GM21825 (cell line): ENCODE data around the gene CACNB2.
"Not testable (repeated sequence)": the region's sequence is repeated elsewhere in the genome, so short reads cannot be mapped to it uniquely, and the experiment has no call there.

Source experiments
- ATAC-seq: cut with Tn5 transposase; IDR thresholded peaks from one replicate; pipeline ENCODE4 v1.9.1; 2021; ENCODE audit warnings: mild to moderate bottlenecking, moderate library complexity; ENCODE audit not compliant: unreplicated experiment

The CACNB2 gene

DNA sequence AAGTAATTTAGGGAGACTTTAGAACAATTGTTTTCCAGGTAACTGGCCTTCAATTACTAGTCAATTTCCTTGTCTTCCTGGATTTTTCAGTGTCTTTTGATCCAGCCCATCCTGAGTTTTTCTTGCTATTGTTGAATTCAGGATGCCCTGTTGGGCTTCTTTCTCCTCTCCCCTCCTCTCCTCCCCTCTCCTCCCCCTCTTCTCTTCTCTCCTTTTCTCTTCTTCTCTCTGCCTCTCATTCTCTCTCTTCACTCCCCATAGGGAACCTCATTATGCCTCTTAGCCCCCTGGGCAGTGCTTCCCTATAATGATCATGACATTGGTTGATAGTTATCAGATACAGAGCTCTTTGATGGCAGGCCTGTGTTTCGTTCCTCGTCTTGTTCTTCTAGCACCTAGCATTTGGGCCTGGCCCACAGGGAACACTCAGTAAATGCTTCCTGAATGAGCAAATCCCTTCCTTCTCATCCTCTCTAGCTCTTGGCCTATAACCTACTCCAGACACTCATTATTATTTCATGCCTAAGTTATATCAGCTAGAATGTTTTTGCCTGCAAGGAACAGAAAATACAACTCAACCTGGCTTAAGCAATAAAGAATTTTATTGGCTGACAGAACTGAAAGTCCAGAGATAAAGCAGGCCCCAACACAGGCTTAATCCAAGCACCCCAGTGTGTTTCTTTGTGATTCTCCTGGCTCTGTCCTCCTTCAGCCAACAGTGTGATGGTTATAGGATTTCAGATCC is 56.8 kb downstream of the CACNB2 start:
- no peak for ATAC-seq

DNA sequence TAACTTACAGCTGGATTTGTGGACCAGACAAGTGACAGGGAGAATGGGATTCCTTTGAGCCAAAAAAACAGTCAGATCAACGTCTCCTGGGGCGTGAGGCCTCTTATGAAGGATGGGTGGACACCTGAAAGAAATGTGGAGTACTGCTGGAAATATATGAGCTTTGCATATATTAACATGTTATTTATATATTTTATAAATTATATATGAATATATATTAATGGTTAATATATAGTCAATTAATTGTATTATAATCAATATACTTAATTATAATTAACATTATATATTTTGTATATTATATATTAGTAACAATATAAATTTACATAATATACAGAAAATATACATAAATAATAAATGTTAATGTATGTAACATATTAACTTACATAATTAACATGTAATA is 57.5 kb downstream of the CACNB2 start:
- ATAC-seq, result no peak

DNA sequence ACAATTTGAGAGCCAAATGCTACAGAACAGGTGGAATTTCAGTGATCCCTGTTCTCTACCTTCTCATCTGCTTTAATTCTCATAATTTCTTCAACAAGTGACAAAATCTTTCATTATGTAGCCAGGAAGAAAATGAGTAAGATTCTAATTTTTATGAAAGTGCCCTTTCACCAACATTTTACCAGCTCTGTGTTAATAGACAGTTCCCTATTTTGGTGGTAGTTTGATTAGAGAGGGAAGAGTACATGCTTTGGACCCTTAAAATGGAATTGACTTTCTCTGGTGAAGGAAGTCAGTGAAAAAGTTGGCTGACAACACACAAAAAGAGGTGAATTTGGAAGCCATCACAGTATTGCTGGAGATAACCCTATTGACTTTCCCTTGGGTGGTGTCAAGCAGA is 61.7 kb downstream of the CACNB2 start:
- ATAC-seq, result no peak

DNA sequence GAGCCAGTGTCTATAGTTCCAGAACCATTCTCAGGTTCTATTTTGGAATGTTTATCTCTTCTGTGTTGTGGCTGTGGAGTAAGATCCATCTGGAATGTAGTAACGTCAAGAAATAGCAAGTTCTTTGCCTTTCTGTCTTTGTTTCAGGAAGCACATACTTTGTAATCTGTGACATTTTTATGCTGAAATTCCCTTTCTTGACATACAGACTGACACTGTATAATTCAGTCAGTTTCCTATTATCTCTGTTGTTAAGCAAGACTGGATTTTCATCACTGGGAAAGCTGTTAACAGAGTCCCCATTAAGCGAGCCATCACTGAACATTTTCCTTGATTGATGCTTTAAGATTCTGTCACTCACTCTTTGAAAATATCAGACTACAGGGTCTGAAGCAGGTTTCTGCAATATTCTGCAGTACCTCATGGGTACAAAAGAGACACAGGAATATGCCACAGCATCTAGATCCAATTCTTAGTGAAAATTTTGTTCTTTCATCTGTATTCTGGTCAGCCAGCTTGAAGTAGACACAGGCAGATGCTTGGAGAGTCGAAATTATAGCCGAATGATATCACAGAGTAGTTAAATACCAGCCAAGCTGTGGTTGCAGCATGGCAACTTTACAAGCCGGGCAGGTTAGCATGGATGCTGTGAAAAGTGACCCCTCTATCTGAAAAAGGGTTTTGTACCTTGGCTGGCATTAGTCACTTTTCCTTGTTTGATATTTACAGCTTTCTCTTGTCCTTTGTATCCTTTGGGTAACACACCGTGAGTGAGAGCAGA is 62.6 kb downstream of the CACNB2 start:
- ATAC-seq, result no peak

DNA sequence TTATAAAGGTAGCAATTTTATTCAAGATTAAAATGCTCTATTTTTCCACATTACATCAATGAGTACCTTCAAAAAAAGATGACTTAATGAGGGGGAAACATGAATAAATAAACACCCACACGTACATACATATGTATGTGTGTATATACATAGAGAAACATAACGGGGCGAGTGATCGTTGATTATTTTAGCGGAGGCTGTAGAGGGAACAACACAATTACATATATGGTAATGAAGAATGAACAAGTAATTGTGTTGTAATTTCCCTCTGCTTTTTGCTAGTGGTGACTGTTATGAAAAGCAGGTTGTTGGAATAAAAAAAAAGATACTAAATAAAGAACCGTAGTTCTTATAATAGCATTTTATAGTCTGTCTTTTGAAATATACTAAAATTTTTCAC is 63.2 kb downstream of the CACNB2 start:
- no peak for ATAC-seq

DNA sequence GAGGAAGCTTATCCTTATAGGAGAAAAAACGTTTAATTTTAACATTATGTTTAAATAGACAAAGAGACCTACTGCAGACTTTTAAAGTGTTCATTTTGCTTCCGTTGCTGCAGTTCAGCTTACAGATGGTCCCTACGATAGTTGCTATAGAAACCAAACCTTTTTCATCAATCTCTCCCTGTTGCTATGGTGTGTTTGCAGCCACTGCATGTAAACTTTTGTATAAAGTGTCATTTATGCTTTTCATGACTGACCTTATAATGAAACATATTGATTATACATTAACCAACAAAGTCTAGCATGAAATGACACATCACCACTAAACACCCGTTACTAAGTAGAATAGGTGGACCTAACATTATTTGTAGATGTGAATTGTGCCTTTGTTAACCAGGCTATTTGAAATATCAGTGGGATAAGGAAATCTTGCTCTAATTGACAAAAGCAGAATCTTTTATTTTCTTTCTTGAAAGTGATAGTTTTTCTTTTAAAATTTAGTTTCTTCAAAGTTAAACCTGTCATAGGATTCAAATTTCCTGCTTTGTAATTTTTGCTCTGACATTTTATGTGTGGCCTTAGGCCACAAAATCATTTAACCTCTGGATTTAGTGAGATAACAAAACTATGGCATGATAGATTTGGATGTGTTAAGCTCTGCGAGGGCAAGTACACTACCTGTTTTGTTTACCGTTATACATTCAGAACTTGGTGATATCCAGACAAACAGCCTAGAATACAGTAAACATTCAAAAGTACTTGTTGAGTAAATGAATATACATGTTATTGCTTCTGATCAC is 64.0 kb downstream of the CACNB2 start:
- ATAC-seq, result no peak

DNA sequence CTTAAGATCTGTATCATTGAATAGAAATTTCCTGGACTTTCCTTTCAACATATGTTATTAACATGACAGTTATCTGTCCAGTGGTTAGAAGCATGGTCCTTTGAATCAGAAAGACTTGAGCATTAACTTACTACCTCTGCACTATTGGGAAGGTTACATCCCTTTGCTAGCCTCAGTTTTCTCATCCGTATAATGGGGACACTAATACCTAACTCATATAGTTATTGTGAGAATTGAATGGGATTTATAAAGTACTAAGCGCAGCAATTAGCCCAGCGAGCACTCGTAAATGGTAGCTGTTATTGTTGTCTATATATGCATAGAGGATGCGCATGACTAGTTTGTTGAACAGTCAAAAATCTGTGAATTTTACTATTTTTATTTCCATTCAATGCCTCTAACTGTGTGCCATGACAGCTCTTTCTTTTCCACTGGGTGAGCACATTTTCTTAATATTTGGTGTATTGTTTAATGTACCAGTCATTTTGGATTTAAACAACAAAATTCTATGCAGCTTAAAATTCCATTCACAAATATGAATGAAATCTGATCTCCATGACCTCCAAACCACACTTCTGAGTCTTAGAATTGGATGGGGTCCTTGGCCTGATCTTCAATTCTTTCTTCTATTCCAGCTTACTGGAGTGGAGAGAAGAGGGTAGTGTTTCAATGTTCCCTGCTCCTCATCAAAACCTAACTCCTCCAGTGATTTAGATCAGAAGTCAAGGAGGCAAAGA is 65.0 kb downstream of the CACNB2 start:
- ATAC-seq, result no peak

DNA sequence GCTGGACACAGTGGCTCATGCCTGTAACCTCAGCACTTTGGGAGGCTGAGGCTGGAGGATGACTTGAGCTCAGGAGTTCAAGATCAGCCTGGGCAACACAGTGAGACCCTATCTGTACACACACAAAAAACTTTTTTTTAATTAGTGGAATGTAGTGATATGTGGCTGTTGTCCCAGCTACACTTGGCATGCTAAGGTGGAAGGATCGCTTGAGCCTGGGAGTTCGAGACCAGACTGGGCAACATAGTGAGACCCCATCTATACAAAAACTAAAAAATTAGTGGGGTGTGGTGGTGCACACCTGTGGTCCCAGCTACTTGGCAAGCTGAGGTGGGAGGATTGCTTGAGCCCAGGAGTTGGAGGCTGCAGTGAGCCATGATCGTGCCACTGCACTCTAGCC is 68.0 kb downstream of the CACNB2 start:
- ATAC-seq, result not testable (repeated sequence)

DNA sequence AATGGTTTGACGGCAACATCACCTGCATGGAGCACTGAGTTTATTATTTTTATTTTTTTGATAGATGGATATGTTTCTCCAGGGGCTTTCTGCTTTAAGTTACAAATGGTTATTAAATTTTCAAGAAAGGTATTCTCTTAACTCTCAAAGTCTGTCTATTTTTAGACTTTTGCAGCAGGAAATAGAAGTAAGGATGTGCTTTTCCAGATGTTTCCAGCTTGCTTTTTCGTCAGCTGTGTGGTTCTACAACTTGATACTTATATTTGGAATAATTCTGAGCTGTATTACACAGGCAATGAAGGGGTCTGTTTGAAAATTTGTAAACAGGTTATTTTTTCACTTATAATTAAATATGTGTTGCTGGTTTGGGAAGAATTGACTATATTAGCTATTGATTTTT is 69.0 kb downstream of the CACNB2 start:
- ATAC-seq, result no peak

DNA sequence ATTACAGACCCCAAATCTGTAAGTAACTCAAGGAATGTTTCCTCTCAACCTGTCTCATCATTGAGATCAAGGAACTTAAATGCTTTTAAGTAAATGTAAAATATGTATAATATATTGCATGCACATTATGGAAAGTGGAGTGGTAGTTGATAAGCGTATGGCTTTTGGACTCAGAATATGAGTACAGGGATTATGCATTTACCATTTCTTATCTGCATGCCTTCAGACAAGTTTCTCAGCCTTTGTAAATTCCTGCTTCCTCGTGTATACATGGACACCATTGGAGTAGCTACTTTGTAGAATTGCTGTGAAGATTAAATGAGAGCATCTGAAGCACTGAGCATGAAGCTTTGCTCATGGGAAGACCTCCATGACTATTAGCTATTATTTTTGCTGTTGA is 70.5 kb downstream of the CACNB2 start:
- no peak for ATAC-seq

DNA sequence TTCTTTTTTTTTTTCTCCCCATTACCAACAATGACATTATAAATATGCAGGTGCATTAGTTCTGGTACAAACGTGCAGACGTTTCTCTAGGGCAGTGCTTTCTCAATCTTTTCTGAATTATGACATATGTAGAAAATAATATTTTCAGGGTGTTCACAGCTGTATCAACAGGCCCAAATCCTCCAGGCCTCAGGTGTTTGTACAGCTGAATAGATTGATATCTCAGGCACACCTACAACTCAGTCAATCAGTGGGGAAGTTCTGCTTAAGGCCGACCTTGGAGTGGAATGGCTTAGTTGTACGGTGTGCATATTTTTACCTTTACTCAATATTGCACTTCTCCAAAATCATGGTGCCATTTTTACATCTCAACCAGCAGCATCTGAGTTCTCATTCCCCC is 71.6 kb downstream of the CACNB2 start:
- ATAC-seq, result no peak

DNA sequence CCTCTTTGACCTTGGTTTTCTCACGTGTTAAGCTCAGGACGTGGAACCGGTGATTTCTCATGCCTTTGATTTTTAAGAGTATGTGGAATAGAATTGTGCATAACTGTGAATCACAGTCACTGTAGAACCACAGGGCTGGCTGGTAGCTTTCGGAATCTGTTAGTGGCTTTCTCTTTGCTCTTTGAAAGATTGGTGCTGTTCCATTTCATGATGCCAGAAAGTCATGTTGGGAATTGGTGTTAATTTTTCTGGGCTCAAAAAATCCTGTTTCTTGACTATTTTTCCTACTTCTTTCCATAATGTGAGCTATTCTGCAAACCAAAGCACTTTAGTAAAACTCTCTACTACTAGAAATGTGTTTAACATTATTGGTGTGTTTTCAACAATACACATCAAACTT is 73.0 kb downstream of the CACNB2 start:
- ATAC-seq, result no peak

DNA sequence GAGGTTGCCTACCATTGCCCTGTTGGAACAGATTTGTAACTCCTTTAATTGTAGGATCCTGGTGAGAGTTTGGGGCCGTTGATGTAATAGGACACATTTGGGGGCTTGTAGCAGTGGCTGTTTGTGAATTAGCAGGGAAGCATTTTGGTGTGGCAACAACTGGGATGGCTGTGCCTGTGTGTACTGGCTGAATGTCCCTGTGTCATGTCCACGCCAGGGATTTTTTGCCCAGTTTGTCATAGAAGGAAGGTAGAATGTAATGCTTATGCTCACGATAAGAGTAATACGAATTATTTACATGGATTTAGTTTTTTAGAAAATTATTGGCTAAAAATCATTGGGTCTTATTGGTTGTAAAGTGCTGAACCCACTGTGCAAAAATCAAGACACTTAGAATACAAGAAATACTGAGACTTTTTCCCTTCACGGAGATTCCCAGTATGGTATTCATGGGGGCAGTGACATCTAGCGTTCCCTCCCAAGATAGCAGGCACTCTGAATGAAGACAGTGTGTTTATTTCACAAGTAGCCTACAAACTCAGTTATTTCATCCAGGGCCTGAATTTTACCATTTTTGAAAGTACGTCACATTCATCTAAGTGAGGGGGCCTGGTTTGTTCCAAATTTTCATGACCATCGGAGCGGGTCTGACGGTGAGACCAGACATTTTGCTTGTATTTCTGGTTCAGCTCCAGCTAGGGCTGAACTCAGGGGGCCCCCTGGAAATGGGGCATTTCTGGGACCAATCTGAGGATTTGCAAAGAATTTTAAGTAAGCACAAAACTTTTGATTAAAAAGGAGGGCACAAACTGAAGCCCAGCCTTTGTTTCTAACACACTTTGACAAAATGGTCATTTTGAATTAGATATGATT is 74.7 kb downstream of the CACNB2 start:
- ATAC-seq, result no peak

DNA sequence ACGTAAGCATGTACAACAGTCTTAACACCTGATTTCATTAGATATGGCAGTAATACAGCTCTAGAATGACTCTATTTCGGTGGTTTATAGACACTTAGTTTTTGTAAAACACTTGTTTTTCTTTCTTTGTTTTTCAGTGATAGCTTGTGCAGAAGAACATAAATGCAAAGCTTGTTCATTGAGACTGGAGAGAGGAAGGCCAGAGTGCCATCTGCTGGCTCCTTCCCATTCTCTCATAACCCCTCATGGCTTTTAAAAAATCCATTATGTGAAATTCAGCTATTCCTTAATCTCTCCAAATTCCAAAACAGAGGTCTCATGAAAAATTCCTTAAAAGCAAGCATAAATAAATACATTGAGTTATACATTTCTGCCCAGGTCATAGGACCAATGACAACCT is 76.3 kb downstream of the CACNB2 start:
- ATAC-seq, result no peak

DNA sequence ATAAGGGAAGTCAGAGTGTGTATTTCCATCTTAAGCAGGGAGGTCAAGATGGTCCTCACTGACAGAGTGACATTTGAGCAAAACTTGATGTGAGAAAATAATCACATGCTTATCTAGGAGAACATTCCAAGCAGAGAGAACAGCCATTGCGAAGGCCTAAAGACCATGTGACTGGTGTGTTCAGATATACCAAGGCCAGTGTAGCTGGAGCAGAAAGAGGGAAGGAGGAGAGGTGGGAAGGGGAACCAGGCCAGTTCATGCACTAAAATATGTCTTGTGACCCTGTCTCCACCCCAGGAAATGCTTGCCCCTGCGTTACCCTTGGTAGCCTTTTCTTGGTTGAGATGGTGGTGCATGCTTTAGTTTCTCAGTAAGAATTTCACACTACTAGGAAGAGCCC is 77.4 kb downstream of the CACNB2 start:
- ATAC-seq, result no peak

DNA sequence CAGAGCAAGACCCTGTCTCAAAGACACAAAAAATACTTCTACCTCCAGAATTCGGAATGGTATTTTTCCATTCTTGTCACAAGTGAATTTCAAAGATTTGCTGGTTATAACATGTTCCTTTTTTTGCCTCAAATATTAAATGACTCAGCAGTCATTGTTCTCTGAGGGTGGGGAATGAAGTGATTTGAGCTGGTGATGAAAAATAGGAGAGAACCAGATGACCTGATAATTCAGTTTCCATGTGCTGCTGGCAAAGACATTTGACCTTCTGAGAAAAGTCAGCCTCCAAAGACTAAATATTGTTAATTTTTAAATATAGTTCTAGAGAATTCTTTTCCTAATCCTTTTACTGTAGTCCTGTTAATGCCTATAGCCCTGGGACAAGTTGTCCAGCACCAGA is 78.9 kb downstream of the CACNB2 start:
- no peak for ATAC-seq

DNA sequence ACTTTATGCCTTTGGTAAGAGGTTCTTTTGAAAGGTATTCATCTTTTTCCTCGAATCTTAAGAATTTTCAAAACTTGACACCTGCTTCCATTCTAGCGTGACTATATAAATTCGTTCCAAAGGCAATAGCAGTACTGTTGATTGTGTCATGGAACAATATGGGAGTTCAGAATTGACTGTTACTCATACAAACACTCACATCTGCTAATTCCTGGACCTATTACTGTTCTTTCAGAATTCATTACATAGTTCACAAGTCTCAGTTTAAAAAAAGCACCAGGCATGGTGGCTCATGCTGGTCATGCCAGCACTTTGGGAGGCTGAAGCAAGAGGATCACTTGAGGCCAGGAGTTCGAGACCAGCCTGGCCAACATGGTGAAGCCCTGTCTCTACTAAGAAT is 80.9 kb downstream of the CACNB2 start:
- no peak for ATAC-seq

DNA sequence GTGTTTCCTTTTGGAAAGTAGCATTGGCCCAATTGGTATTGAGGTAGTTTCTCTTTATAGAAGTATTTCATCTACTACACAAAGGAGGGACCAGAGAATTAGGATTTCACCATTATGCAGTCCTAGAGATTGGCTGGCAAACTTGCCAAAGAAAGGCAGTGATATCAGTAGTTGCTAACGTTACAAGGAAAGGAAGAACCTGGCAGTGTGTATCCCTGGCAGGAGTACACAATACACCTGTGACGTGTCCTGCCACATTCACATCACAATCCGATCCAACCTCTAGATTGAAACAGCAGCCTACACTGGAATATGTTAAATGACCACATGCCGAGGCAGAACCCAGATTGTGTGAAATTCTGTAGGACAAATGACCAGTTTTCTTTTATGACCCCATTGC is 81.7 kb downstream of the CACNB2 start:
- ATAC-seq, result no peak

DNA sequence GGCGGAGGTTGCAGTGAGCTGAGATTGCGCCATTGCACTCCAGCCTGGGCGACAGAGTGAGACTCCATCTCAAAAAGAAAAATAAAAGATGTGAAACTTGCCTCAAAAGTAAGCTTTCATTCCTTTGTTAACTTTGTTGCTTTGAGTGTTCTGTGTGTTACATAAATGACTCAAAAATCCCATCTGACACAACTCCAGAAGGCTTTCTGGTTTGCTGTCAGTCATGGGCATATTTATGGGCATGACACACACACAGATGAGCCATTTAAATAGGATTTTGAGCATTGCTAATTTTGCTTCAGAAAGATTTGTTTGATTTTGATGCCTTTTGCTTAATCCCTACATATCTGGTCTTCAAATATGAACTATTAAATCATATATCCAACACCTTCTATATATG is 82.6 kb downstream of the CACNB2 start:
- no peak for ATAC-seq

DNA sequence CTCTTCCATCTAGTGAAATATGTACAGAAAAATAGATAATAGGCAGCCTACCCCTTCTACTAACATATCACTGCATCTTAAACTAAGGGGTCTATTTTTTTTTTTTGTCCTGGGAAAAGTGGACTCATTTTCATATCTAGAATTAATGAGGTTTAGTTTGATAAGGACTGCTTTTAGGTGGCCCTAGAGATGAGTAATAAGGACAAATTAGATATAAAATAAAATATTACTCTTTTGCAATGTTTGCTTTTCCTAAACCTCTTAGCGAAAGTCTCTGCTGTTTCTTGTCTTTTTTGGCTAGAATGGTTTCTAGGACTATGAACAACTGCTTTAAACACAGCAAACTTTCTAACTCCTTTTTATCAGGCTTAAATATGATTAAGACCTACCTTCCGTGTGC is 83.7 kb downstream of the CACNB2 start:
- ATAC-seq, result no peak
